ENCODE measurements around the gene PTCD1. TPM values are rescaled to one million over a fixed set of nuclear protein-coding genes. Genes with fewer than 3 reads are reported as not detected.

The PTCD1 gene
- total and polyA plus RNA-seq, 2 donors (not counting 1 experiment from before 2014, with no cell fraction given) = 2.3 to 8.1 TPM

- H3K79me2 ChIP-seq (ENCODE audit: control insufficient read depth, insufficient read depth, low read length) = no peaks in the 10 kb centered on the region
- H3K9ac ChIP-seq (ENCODE audit: insufficient read depth, low read length) = no peak overlapping the region
- peak; percentile 34 to 66 for DNase-seq (ENCODE audit: low read depth in 2 of 2)
- peaks cover 14% of the 10 kb centered on the region for H3K36me3 ChIP-seq (ENCODE audit: control insufficient read depth, insufficient read depth, low read length)
- H3K4me1 ChIP-seq (ENCODE audit: control insufficient read depth, extremely low read depth, insufficient read depth, low read length) = peaks cover 3% of the 10 kb centered on the region
- H4K20me1 ChIP-seq (ENCODE audit: control insufficient read depth, extremely low read depth, insufficient read depth, low read length) = no peaks in the 10 kb centered on the region
- H3K4me2 ChIP-seq (ENCODE audit: extremely low read depth, insufficient read depth, low read length) = no peak overlapping the region
- no peak overlapping the region for H3K27ac ChIP-seq (ENCODE audit: insufficient read depth, low read length)
- TF ChIP-seq CTCF (conservative IDR thresholded peaks at IDR 0.05 in 1 of 2, IDR thresholded peaks at IDR 0.05 in 1 of 2; ENCODE audit: low read depth in 1 of 2, low read length in 2 of 2) (no peak), EZH2 (IDR thresholded peaks at IDR 0.05; ENCODE audit: low read length, missing control alignments) (no peak)
- H3K9me3 ChIP-seq (ENCODE audit: control insufficient read depth, insufficient read depth, low read depth, low read length) = no peaks in the 10 kb centered on the region
- H2AFZ ChIP-seq (ENCODE audit: low read length) = no peak overlapping the region
- H3K27me3 ChIP-seq (ENCODE audit: control insufficient read depth, insufficient read depth, low read length) = no peaks in the 10 kb centered on the region
- H3K4me3 ChIP-seq (replicated peaks in 1 of 4; ENCODE audit: control extremely low read depth in 1 of 4, insufficient read depth in 1 of 4, low read depth in 3 of 4, low read length in 4 of 4) = no peak overlapping the region
Observed at GRCh38 chr7:99369767-99370391, 68.7 kb downstream of the PTCD1 start.

- Histone ChIP-seq H3K27ac (ENCODE audit: insufficient read depth, low read length) (no peak overlapping the region), H4K20me1 (ENCODE audit: control insufficient read depth, extremely low read depth, insufficient read depth, low read length) (no peaks in the 10 kb centered on the region), H3K4me2 (ENCODE audit: extremely low read depth, insufficient read depth, low read length) (no peak overlapping the region), H3K36me3 (ENCODE audit: control insufficient read depth, insufficient read depth, low read length) (peaks cover 16% of the 10 kb centered on the region), H2AFZ (ENCODE audit: low read length) (no peak overlapping the region), H3K9me3 (ENCODE audit: control insufficient read depth, insufficient read depth, low read depth, low read length) (no peaks in the 10 kb centered on the region), H3K9ac (ENCODE audit: insufficient read depth, low read length) (no peak overlapping the region), H3K27me3 (ENCODE audit: control insufficient read depth, insufficient read depth, low read length) (no peaks in the 10 kb centered on the region), H3K4me3 (replicated peaks in 1 of 4; ENCODE audit: control extremely low read depth in 1 of 4, insufficient read depth in 1 of 4, low read depth in 3 of 4, low read length in 4 of 4) (no peak overlapping the region), H3K79me2 (ENCODE audit: control insufficient read depth, insufficient read depth, low read length) (no peaks in the 10 kb centered on the region), H3K4me1 (ENCODE audit: control insufficient read depth, extremely low read depth, insufficient read depth, low read length) (peaks cover 3% of the 10 kb centered on the region)
- TF ChIP-seq CTCF (conservative IDR thresholded peaks at IDR 0.05 in 1 of 2, IDR thresholded peaks at IDR 0.05 in 1 of 2; ENCODE audit: low read depth in 1 of 2, low read length in 2 of 2) (no peak), EZH2 (IDR thresholded peaks at IDR 0.05; ENCODE audit: low read length, missing control alignments) (no peak)
- no peak for DNase-seq (ENCODE audit: low read depth in 2 of 2)
Observed at GRCh38 chr7:99368750-99369389, 69.7 kb downstream of the PTCD1 start.

Other genes starting within 250 kb of the PTCD1 start
- gene KPNA7, start 230.7 kb downstream of the PTCD1 start, total RNA-seq = not detected in 2 replicates
- gene KPNA7, start 230.7 kb downstream of the PTCD1 start, polyA plus RNA-seq = not detected in 2 replicates
- gene MYH16, start 166.0 kb downstream of the PTCD1 start, total RNA-seq = not detected in 2 replicates
- not detected in 2 replicates for gene MYH16, start 166.0 kb downstream of the PTCD1 start, polyA plus RNA-seq
- 162 and 226 TPM in 2 replicates for gene ARPC1A, start 112.9 kb downstream of the PTCD1 start, total RNA-seq
- gene ARPC1A, start 112.9 kb downstream of the PTCD1 start, polyA plus RNA-seq = 184 and 279 TPM in 2 replicates
- 241 and 394 TPM in 2 replicates for gene ARPC1B, start 64.1 kb downstream of the PTCD1 start, total RNA-seq
- gene ARPC1B, start 64.1 kb downstream of the PTCD1 start, polyA plus RNA-seq = 245 and 408 TPM in 2 replicates
- 29.6 and 34.7 TPM in 2 replicates for gene PDAP1, start 30.2 kb downstream of the PTCD1 start, total RNA-seq
- gene PDAP1, start 30.2 kb downstream of the PTCD1 start, polyA plus RNA-seq = 105 and 136 TPM in 2 replicates
- 114 and 129 TPM in 2 replicates for gene BUD31, start 29.8 kb downstream of the PTCD1 start, total RNA-seq
- gene BUD31, start 29.8 kb downstream of the PTCD1 start, polyA plus RNA-seq = 83.4 and 94.8 TPM in 2 replicates
- gene CPSF4, start 145 bp upstream of the PTCD1 start, total RNA-seq = 38.0 and 44.9 TPM in 2 replicates
- gene CPSF4, start 145 bp upstream of the PTCD1 start, polyA plus RNA-seq = 17.3 and 21.9 TPM in 2 replicates
- gene ATP5MF, start 27.4 kb upstream of the PTCD1 start, total RNA-seq = 269 and 296 TPM in 2 replicates
- gene ATP5MF, start 27.4 kb upstream of the PTCD1 start, polyA plus RNA-seq = 2,326 and 2,573 TPM in 2 replicates
- gene ZNF789, start 34.1 kb upstream of the PTCD1 start, total RNA-seq = 2.3 and 4.8 TPM in 2 replicates
- gene ZNF789, start 34.1 kb upstream of the PTCD1 start, polyA plus RNA-seq = 5.5 and 8.7 TPM in 2 replicates
- gene ZNF394, start 61.5 kb upstream of the PTCD1 start, total RNA-seq = 20.1 and 22.1 TPM in 2 replicates
- gene ZNF394, start 61.5 kb upstream of the PTCD1 start, polyA plus RNA-seq = 9.1 and 9.5 TPM in 2 replicates
- gene ZKSCAN5, start 65.9 kb upstream of the PTCD1 start, total RNA-seq = 13.6 and 17.5 TPM in 2 replicates
- 9.6 and 10.4 TPM in 2 replicates for gene ZKSCAN5, start 65.9 kb upstream of the PTCD1 start, polyA plus RNA-seq
- gene FAM200A, start 113.3 kb upstream of the PTCD1 start, total RNA-seq = 8.2 and 9.7 TPM in 2 replicates
- 8.8 and 9.0 TPM in 2 replicates for gene FAM200A, start 113.3 kb upstream of the PTCD1 start, polyA plus RNA-seq
- 70.1 and 92.6 TPM in 2 replicates for gene ZNF655, start 119.8 kb upstream of the PTCD1 start, total RNA-seq
- 59.5 and 60.4 TPM in 2 replicates for gene ZNF655, start 119.8 kb upstream of the PTCD1 start, polyA plus RNA-seq
- 0.51 and 1.2 TPM in 2 replicates for gene TMEM225B, start 159.5 kb upstream of the PTCD1 start, total RNA-seq
- gene TMEM225B, start 159.5 kb upstream of the PTCD1 start, polyA plus RNA-seq = 0.60 and 1.3 TPM in 2 replicates
- 10.2 and 10.5 TPM in 2 replicates for gene ZSCAN25, start 178.1 kb upstream of the PTCD1 start, total RNA-seq
- 5.4 and 5.7 TPM in 2 replicates for gene ZSCAN25, start 178.1 kb upstream of the PTCD1 start, polyA plus RNA-seq
- 8.2 and 12.4 TPM in 2 replicates for gene CYP3A5, start 241.2 kb upstream of the PTCD1 start, total RNA-seq
- gene CYP3A5, start 241.2 kb upstream of the PTCD1 start, polyA plus RNA-seq = 0.51 and 1.9 TPM in 2 replicates

Measured in fibroblast of lung (primary cell).